H54 (cell line): ENCODE data around the gene SMYD3.

ENCODE experiments used
- DNase-seq: peaks from one replicate; pipeline ENCODE4 v3.0.0; 2011; ENCODE audit warnings: low spot score, mixed read lengths; ENCODE audit not compliant: insufficient read length
- FAIRE-seq: peaks from 3 replicates; lab custom pipeline; 2011; peaks lifted over from hg19 to GRCh38; lab: Jason Lieb, UNC
- POLR2A ChIP-seq: IDR thresholded peaks from 2 replicates; pipeline ENCODE4 v1.6.1; 2011; ENCODE audit warnings: low read depth, mild to moderate bottlenecking, low read length

Gene SMYD3

DNA sequence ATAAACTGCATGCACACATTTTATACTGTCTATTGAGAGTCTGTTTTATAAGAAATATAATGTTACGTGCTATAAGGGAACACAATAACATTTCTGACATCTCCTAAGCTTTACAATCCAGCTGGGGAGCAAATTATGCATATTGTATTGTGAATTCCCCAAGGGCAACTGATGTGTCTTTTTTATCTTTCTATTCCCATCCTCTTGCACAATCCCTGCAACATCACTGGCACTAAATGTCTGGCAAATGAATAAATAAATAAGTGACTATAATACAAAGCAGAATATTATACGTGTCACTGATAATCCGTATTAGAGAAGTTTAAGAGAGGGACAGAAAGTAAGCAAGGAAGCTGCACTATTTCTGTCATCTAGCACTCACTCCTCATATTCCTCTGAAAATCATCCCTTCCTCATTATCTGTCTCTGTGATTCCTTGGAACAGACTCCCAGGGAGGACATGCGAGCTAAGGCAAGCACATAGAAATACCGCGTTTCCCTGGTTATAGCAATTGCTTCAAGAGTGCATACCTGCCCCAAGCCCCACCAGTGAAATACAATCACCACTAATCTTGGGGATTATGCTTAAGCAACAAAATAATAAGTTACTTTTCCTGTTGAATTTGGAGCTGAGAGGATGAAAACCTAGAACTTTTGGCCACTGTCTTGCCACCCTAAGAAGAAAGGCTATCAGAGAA, 205.4 kb downstream of the SMYD3 start:
- FAIRE-seq (no peak), DNase-seq (no peak)
- TF ChIP-seq POLR2A = no peak

DNA sequence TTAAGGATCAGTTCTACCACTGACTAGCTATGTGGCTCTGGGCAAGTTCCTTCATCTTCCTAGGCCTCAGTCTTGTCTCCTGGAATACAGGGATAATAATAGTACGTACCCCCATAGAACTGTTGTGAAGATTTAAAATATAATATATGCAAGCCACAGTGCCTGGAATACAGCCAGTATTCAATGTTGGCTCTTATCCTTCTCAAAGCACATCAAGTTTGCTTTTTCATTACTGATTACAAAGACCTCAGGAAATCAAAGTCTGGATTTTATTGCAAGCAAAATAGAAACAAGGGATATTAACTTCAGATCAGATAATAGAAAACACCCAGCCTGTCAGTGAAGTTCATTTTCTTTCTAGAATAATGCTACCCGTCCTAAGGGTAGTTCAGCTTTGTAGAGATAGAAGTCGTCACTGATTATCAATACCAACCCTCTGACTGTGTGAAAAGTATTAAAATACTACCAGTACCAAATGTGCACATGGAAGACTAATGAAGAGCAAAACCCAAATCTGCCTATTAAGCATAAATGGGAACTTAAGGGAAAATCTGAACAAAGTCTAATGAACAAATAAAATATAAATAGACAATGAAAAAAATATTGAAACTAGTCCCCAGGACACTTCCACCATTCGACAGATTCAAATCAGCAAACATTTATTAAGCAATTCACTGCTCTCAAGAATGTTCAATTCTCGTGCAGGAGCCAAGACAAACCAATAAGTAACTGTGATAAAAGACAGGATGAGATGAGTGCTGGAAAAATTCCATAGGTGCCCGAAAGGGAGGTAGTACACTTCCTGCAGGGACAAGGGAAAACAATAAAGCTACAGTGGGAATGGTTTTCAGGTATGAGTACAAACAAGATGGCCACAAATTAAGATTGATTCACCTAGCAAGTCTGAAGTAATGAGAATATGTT, 206.2 kb downstream of the SMYD3 start:
- DNase-seq = no peak
- TF ChIP-seq POLR2A = no peak
- no peak for FAIRE-seq

DNA sequence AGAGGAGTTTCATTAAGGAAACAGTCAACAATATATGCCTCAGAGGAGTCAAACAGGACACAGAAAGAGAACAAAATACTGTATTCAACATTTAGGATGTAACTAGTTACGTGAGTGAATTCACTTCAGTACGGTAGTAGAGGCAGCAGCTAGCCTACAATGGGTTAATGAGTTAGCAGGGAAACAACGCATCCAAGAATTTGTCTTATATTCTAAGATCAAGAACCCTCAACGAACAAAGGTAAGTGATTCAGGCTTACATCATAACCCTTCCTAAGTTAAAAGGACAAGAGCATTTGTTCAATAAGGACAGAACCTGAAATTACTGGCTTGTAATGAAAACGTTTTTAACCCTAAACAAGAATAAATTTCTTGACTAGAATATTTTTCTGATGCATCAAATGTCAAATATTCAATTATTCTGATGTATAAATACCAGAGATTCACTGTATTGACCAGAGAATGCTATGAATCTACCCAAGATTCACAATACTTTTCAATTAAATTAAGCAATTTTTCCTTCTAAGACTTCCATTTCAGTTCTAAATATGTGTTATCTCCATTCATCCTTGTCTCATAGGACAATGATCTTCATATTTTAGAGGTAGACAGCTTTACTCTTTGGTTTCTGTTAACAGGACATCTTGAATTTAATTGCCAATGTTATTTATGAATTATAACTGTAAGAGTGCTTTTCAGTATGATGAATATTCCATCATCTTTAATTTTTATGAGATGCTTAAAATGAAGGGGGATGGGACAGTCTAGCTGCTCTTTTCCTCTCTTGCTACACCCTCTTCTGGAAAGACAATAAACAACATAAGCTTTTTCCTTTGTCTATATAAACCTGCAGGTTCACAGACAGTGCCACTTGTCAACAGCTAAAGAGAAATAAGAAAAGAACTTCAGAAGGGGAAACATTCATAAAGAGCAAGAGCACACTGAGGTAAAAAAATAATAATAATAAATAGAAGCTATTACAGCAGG, 209.5 kb downstream of the SMYD3 start:
- TF ChIP-seq POLR2A = no peak
- no peak for DNase-seq
- FAIRE-seq = peak; percentile 61

- DNase-seq (no peak), FAIRE-seq (no peak)
- TF ChIP-seq POLR2A = no peak
These were observed 211.1 kb downstream of the SMYD3 start for GRCh38 chr1:246295968-246296367.

GRCh38 chr1:246295340-246295739, 211.7 kb downstream of the SMYD3 start:
- TF ChIP-seq POLR2A = no peak
- FAIRE-seq = no peak
- DNase-seq = no peak

DNA sequence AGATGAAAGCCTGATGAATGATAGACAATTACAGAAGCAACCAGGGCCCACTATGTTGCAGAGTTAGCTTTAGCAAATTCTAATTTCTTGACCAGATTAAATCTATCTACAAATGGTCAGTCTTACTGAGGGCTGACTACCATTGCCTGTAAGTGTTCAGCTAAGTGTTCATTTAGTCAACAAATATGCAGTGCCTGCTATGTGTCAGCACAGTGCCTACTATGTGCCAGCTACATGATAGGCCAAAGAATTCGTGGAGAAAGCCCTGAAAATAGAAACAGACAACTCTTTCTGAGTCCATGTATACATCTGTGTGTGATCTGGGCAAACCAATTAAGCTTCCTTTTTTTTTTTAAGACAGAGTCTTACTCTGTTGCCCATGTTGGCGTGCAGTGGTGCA, 212.8 kb downstream of the SMYD3 start:
- no peak for TF ChIP-seq POLR2A
- DNase-seq (no peak), FAIRE-seq (no peak)

GRCh38 chr1:246293366-246294121, 213.5 kb downstream of the SMYD3 start:
- FAIRE-seq (no peak), DNase-seq (no peak)
- no peak for TF ChIP-seq POLR2A

GRCh38 chr1:246292571-246292970, 214.5 kb downstream of the SMYD3 start:
- TF ChIP-seq POLR2A = no peak
- FAIRE-seq (no peak), DNase-seq (no peak)

- FAIRE-seq (no peak), DNase-seq (no peak)
- no peak for TF ChIP-seq POLR2A
These were observed 216.0 kb downstream of the SMYD3 start for GRCh38 chr1:246291127-246291526.

GRCh38 chr1:246283771-246284410, 223.2 kb downstream of the SMYD3 start:
- FAIRE-seq = no peak
- no peak for DNase-seq
- no peak for TF ChIP-seq POLR2A

DNA sequence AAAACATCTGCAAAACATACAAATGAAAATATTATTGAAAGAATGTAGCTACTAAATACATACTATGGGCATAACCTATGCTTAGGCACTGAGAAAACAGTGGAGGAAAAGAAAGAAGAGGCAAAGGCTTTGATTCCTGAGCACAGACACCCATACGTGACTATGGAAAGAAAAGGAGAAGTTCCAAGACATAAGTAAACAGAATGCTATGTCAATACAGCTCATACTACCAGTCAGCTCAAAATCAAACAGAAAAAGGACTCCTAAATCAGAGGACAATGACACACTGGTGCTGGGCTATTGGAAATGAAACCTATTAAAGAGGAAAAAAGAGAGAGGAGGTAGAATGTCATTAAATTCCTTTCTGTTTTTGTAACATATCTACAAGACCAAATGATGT, 225.4 kb downstream of the SMYD3 start:
- TF ChIP-seq POLR2A = no peak
- FAIRE-seq (no peak), DNase-seq (no peak)

- DNase-seq = no peak
- no peak for TF ChIP-seq POLR2A
- no peak for FAIRE-seq
These were observed 225.9 kb downstream of the SMYD3 start for GRCh38 chr1:246281195-246281594.
